GM12873 (cell line): ENCODE measurements around the gene ZNF362.

ENCODE experiments used
- TF ChIP-seq, protein P1 (sequence below): IDR thresholded peaks from 2 replicates; pipeline ENCODE4 v1.5.1; 2012; ENCODE audit warnings: low read depth, mild to moderate bottlenecking, moderate library complexity, low read length, control low read depth; ENCODE audit not compliant: insufficient read depth; ENCODE audit errors: missing control alignments

Gene ZNF362

GRCh38 chr1:33248244-33248643 is 8.0 kb upstream of the ZNF362 start:
- TF ChIP-seq, protein P1, sequence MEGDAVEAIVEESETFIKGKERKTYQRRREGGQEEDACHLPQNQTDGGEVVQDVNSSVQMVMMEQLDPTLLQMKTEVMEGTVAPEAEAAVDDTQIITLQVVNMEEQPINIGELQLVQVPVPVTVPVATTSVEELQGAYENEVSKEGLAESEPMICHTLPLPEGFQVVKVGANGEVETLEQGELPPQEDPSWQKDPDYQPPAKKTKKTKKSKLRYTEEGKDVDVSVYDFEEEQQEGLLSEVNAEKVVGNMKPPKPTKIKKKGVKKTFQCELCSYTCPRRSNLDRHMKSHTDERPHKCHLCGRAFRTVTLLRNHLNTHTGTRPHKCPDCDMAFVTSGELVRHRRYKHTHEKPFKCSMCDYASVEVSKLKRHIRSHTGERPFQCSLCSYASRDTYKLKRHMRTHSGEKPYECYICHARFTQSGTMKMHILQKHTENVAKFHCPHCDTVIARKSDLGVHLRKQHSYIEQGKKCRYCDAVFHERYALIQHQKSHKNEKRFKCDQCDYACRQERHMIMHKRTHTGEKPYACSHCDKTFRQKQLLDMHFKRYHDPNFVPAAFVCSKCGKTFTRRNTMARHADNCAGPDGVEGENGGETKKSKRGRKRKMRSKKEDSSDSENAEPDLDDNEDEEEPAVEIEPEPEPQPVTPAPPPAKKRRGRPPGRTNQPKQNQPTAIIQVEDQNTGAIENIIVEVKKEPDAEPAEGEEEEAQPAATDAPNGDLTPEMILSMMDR: no peak

- TF ChIP-seq, protein P1: no peak
Measured at GRCh38 chr1:33249422-33249821, 6.9 kb upstream of the ZNF362 start.

GRCh38 chr1:33250217-33250616 is 6.1 kb upstream of the ZNF362 start:
- TF ChIP-seq, protein P1: no peak

DNA sequence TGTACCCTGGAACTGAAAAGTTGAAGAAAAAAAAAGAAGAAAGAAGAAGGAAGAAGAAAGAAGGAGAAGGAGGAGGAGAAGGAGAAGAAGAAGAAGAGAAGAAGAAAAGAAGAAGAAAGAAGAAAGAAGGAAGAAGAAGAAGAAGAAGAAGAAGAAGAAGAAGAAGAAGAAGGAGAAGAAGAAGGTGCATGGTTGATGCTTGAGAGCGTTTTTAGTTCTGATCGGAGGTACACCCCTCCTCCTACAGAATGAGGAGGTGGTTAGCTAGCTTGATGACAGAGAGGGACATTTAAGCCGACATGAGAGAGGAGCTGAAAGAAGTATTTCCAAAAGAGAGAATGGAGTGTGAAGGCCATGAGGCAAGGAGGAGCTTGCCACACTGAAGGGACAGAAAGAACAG is 5.6 kb upstream of the ZNF362 start:
- TF ChIP-seq, protein P1: no peak

DNA sequence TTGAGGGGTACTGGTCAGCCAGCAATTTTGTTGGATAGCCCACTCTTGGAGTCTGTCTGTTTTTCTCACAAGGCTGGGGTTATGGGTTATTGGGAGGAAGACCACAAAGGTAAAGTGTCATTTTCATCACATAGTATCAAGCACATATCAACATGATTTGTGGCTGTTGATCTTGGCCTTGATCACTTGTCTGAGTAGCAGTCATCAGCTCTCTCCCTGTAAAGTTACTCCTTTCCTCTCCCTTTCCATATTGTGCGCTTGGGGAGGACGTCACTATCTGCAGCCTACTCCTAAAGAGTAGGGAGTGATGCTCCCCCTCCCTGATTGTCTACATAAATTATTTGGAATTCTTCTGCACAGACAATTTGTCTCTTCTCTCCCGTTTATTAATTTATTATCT is 1.8 kb upstream of the ZNF362 start:
- TF ChIP-seq, protein P1: no peak

DNA sequence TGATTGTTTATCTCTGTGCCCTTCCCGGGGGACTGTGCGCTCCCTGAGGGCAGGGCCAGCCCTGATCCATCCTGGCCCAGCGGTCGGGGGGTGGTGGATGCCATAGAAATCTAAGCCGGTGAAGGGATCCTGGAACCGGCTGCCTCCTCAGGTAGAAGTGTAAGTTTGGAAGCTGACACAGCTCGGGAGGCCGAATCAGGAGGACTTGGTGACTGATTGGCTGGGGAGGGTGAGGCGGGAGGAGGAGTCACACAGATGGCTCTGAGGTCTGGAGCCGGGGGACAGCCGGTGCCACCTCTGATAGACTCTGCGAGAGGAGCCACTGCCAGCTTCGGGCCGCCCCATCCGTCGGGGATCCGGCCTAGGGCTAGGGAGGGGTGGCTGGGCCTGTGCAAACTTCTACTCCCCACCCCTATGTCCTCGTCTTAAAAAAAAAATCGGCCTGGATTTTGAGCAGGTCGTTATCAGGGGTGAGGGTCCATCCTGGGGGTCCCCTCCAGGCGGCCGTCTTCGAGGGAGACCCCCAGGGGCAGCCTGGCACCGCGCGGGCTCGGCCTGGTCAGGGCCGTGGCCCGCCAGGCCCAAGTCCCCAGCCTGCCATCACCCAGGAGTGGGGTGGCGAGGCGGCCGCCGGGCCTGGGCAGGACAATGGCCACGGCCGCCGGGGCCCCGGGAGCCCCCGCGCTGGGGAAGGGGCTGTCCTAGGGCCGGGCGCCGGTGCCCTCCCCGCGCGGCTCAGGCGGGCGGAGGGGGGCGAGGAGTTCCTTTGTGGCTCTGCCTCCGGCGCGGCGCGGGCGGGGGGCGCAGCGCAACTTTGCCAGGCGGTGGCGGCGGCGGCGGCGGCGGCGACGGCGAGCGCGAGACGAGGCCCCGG is 708 bp upstream of the ZNF362 start:
- TF ChIP-seq, protein P1: no peak

DNA sequence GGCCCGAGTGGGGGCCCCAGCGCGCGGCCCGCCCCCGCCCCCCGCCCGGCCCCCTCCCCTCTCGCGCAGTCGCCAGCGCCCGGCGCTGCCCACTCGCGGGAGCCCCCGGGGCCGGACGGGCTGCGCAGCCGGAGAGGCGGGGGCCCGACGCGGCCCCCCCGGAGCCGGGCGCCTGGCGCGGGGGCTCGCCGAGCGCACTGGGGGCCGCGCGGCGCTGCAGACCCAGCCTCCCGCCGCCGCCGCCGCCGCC is 146 bp upstream of the ZNF362 start:
- TF ChIP-seq, protein P1: no peak
